Aorta (tissue), 5 donors: ENCODE measurements around the gene TPI1. TPM values are rescaled to one million over a fixed set of nuclear protein-coding genes. Genes with fewer than 3 reads are reported as not detected.

Experiments
- ATAC-seq: fragments of 200-7000 bp; cut with Tn5 transposase; one replicate; pipeline ENCODE4 v1.9.1; 2022; ENCODE audit warnings: moderate library complexity; ENCODE audit not compliant: low FRiP score
- DNase-seq, 2 donors: peaks; one replicate each; pipeline ENCODE4 v3.0.0-alpha.2; 2020
- H3K27ac ChIP-seq, 2 donors: one replicate each; pipeline ENCODE4 v1.5.1; 2013; ENCODE audit warnings: low read length in 2 of 2, mild to moderate bottlenecking in 2 of 2, moderate library complexity in 2 of 2, control low read depth in 1 of 2, inconsistent platforms in 1 of 2, low read depth in 1 of 2
- H3K27me3 ChIP-seq, 2 donors: one replicate each; pipeline ENCODE4 v1.6.1; 2013; ENCODE audit warnings: control low read depth in 1 of 2, low read length in 1 of 2, mild to moderate bottlenecking in 1 of 2, moderate library complexity in 1 of 2; ENCODE audit not compliant: insufficient read depth in 2 of 2, control insufficient read depth in 1 of 2
- H3K36me3 ChIP-seq, 2 donors: one replicate each; pipeline ENCODE4 v1.6.1; 2013; ENCODE audit warnings: control low read depth in 1 of 2, low read length in 1 of 2, mild to moderate bottlenecking in 1 of 2; ENCODE audit not compliant: insufficient read depth in 2 of 2, control insufficient read depth in 1 of 2
- H3K4me1 ChIP-seq, 2 donors: one replicate each; pipeline ENCODE4 v1.6.1; 2013; ENCODE audit warnings: low read length in 2 of 2, control low read depth in 1 of 2, mild to moderate bottlenecking in 1 of 2, moderate library complexity in 1 of 2; ENCODE audit not compliant: insufficient read depth in 2 of 2, control insufficient read depth in 1 of 2
- H3K4me3 ChIP-seq, 2 donors: one replicate each; pipeline ENCODE4 v1.5.1; 2013; ENCODE audit warnings: low read length in 2 of 2, control low read depth in 1 of 2, mild to moderate bottlenecking in 1 of 2
- H3K9me3 ChIP-seq: one replicate; pipeline ENCODE4 v1.6.1; 2013; ENCODE audit warnings: mild to moderate bottlenecking, low read length; ENCODE audit not compliant: control insufficient read depth
- WGBS, 2 donors: extraction: QIAGEN DNeasy Blood & Tissue Kit; methylation state at CpG; one replicate each; pipeline ENCODE4 v1.1.7; 2013; 5-methylcytosine and 5-hydroxymethylcytosine counted together
- intact Hi-C, 2 donors: fragments of 100-400 bp; cut with DNase I; formaldehyde crosslinking; loops; one replicate each; pipeline versions ENCODE4 v1.14.2 to v1.15.0; 2022
- polyA plus RNA-seq, 2 donors: library from polyadenylated mRNA; stranded (reverse); fragments of 200-250 nt; gene quantifications; one replicate each; pipeline ENCODE4 v1.2.3, GENCODE V29; 2013
- total RNA-seq, 2 donors: library from RNA; stranded (reverse); fragmentation: NEBNext Ultra II Directional; extraction: Animal tissue kit (Norgen Biotek cat#: 25700); gene quantifications; one replicate each; pipeline ENCODE4 v1.2.1, GENCODE V29; 2021
- donor health status: healthy with polysubstance abuse.
- donor health status: Bipolar disorder and iron deficiency.
- donor health status: DM: no; HTN: no; CAD: no.
- donor health status: DM: no; HTN: no; CAD: no.
- donor health status: DM: yes; HTN: yes; CAD: no.

Gene TPI1
- total and polyA plus RNA-seq, 4 donors, result 310 to 317 (median 315) TPM

DNA sequence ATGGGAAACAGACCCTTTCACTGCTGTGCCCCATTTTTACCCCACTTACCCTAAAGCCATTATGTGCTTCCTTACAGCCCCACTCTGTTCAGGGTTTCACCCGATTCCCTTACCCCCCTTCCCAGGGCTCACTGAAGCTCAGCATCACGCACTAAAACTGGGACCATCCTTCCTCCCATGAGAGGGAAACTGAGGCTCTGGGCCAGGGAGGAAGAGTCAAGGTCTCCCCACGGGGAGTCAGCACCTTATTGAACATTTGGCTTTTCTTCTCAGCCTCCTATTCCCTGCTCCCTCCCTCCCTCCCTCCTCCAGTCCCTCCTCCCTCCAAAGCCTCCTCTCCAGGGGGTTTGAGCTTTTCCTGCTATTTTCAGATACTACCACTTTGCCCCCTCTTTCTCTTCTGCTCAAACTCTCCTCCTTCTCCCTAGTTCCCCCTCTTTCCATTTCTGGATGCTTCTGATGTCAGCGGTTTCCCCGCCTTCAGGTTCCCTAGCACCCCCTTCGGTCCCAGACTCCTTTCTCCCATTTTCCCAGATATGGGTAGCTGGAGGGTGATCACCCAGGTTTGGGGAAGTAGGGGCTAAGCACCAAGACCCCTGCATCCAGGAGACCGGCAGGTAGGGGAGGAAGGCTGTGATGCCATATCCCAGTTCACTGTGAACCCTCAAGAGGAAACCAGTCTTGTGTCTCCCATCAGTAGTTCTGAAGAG, 44.8 kb upstream of the TPI1 start:
- no peaks in the 10 kb centered on the region for H3K9me3 ChIP-seq
- H3K27me3 ChIP-seq, result no peaks in the 10 kb centered on the region
- H3K4me3 ChIP-seq, result no peak overlapping the region
- ATAC-seq (no peak), DNase-seq (no peak)
- intact Hi-C loops, result loop anchor here in 1 of 2 donors (10.0 kb wide), 1 partner anchor 208 kb away; no protein-coding TSS in a partner anchor
- 34 to 40% methylated on average over 7 of the region's 7 CpGs for WGBS, 2 donors
- H3K27ac ChIP-seq, result no peak overlapping the region
- H3K4me1 ChIP-seq, result no peaks in the 10 kb centered on the region
- H3K36me3 ChIP-seq, result no peaks in the 10 kb centered on the region

GRCh38 chr12:6823182-6824084, 43.9 kb upstream of the TPI1 start:
- no peak overlapping the region for H3K4me3 ChIP-seq
- no peak for ATAC-seq
- no peak overlapping the region for H3K27ac ChIP-seq
- intact Hi-C loops, result loop anchor here in 1 of 2 donors (10.0 kb wide), 1 partner anchor 209 kb away; no protein-coding TSS in a partner anchor
- no peaks in the 10 kb centered on the region for H3K9me3 ChIP-seq
- no peaks in the 10 kb centered on the region for H3K27me3 ChIP-seq
- no peaks in the 10 kb centered on the region for H3K36me3 ChIP-seq
- H3K4me1 ChIP-seq, result no peaks in the 10 kb centered on the region
- DNase-seq, result peak in 1 of 2 donors; percentile 37
- 76 to 80% methylated on average over 12 of the region's 12 CpGs for WGBS, 2 donors

DNA sequence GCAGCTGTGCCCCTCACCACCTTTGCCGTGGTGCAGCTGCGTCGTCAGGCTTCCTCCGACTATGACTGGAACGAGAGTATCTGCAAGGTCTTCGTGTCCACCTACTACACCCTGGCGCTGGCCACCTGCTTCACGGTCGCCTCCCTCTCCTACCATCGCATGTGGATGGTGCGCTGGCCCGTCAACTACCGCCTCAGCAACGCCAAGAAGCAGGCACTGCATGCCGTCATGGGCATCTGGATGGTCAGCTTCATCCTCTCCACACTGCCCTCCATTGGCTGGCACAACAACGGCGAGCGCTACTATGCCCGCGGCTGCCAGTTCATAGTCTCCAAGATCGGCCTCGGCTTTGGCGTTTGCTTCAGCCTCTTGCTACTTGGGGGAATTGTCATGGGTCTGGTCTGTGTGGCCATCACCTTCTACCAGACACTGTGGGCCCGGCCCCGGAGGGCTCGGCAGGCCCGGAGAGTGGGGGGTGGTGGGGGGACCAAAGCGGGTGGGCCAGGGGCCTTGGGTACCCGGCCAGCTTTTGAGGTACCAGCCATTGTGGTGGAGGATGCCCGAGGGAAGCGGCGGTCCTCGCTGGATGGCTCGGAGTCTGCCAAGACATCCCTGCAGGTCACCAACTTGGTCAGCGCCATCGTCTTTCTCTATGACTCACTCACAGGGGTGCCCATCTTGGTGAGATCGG, 43.1 kb upstream of the TPI1 start:
- H3K27ac ChIP-seq, result no peak overlapping the region
- no peaks in the 10 kb centered on the region for H3K9me3 ChIP-seq
- no peaks in the 10 kb centered on the region for H3K4me1 ChIP-seq
- intact Hi-C loops, result loop anchor here in 1 of 2 donors (10.0 kb wide), 1 partner anchor 209 kb away; no protein-coding TSS in a partner anchor
- H3K4me3 ChIP-seq, result no peak overlapping the region
- no peak for ATAC-seq
- WGBS, 2 donors, result 84 to 90% methylated on average over 37 of the region's 37 CpGs
- H3K27me3 ChIP-seq, result no peaks in the 10 kb centered on the region
- H3K36me3 ChIP-seq, result no peaks in the 10 kb centered on the region
- peak in 1 of 2 donors; percentile 46 for DNase-seq

DNA sequence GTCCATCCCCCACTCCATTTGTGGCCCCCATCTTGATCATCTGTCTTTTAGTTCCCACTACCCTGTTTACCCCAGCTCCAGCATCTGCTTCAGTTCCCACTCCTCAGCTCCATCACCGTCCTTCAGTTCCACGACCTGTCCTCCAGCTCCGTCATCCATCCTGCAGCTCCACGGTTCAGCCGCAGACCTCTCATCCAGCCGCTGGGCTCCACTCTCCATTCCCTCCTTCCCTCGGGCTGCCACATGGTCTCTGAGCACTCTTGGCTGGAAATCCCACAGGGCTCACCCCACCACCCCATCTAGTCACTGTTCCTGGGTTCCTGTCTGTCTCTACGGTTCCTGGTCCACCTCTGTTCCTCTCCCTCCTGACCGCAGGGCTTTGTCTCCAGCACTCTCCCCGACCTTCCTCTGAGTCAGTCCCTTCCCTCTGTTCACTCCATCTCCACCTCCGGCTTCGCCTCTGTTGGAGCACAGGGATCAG, 42.4 kb upstream of the TPI1 start:
- intact Hi-C loops, result loop anchor here (5.0 to 10.0 kb wide), 4 partner anchors 73 to 210 kb away; partner anchors contain the start of gene MLF2 (in 2 of the 2)
- no peak overlapping the region for H3K4me3 ChIP-seq
- 32 to 33% methylated on average over 12 of the region's 12 CpGs for WGBS, 2 donors
- peak in 1 of 2 donors; percentile 41 for DNase-seq
- no peaks in the 10 kb centered on the region for H3K9me3 ChIP-seq
- no peaks in the 10 kb centered on the region for H3K4me1 ChIP-seq
- no peaks in the 10 kb centered on the region for H3K36me3 ChIP-seq
- no peak for ATAC-seq
- H3K27me3 ChIP-seq, result no peaks in the 10 kb centered on the region
- H3K27ac ChIP-seq, result no peak overlapping the region

- WGBS, 2 donors, result 7 to 10% methylated on average over 19 of the region's 19 CpGs
- Histone ChIP-seq H3K27me3 (no peaks in the 10 kb centered on the region), H3K4me1 (no peaks in the 10 kb centered on the region), H3K9me3 (no peaks in the 10 kb centered on the region), H3K4me3 (no peak overlapping the region), H3K36me3 (no peaks in the 10 kb centered on the region), H3K27ac (no peak overlapping the region)
- ATAC-seq, result peak; percentile 84
- peak; percentile 90 to 95 for DNase-seq
- intact Hi-C loops, result loop anchor here (5.0 to 10.0 kb wide), 4 partner anchors 73 to 211 kb away; partner anchors contain the start of gene MLF2 (in 2 of the 2)
Observed at GRCh38 chr12:6825398-6826124, 41.8 kb upstream of the TPI1 start.

DNA sequence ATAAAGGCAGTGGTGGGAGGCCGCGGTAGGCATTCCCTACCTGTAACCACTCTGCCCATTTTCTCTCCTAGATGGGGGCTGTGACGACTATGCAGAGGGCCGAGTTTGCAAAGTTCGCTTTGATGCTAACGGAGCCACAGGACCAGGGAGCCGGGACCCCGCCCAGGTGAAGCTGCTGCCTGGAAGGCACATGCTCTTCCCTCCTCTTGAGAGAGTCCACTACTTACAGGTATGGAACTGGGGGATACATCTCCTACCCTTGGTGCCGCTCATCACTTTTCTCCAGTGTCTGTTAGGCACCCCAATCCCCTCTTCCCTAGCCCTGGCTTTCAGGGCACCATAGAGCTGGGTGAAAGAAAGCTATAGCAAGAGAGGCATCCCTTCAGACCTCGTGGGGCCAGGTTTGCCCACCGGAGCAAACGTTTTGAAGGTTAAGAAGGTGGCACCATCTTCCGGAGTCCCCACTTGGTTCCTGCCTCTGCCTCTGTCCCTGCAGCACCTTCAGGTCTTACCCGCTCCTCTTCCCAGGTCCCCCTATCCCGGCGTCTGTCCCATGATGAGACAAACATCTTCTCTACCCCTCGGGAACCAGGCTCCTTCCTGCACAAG, 41.1 kb upstream of the TPI1 start:
- DNase-seq (peak in 1 of 2 donors; percentile 43), ATAC-seq (no peak)
- WGBS, 2 donors, result 76 to 83% methylated on average over 17 of the region's 17 CpGs
- Histone ChIP-seq H3K27me3 (no peaks in the 10 kb centered on the region), H3K9me3 (no peaks in the 10 kb centered on the region), H3K27ac (no peak overlapping the region), H3K4me1 (no peaks in the 10 kb centered on the region), H3K4me3 (no peak overlapping the region), H3K36me3 (no peaks in the 10 kb centered on the region)
- intact Hi-C loops, result loop anchor here (5.0 to 10.0 kb wide), 4 partner anchors 74 to 211 kb away; partner anchors contain the start of gene MLF2 (in 2 of the 2)

- DNase-seq, result peak; percentile 48 to 66
- Histone ChIP-seq H3K4me3 (no peak overlapping the region), H3K9me3 (no peaks in the 10 kb centered on the region), H3K4me1 (no peaks in the 10 kb centered on the region), H3K27ac (no peak overlapping the region), H3K27me3 (no peaks in the 10 kb centered on the region), H3K36me3 (peaks cover 0 to 2% of the 10 kb centered on the region in 2 donors)
- intact Hi-C loops, result loop anchor here (5.0 to 10.0 kb wide), 4 partner anchors 75 to 212 kb away; partner anchors contain the start of gene MLF2 (in 2 of the 2)
- ATAC-seq, result no peak
- WGBS, 2 donors, result 66 to 68% methylated on average over 22 of the region's 22 CpGs
Observed at GRCh38 chr12:6826734-6827436, 40.4 kb upstream of the TPI1 start.
